ENCODE measurements around the gene LITAF.

LITAF gene

DNA sequence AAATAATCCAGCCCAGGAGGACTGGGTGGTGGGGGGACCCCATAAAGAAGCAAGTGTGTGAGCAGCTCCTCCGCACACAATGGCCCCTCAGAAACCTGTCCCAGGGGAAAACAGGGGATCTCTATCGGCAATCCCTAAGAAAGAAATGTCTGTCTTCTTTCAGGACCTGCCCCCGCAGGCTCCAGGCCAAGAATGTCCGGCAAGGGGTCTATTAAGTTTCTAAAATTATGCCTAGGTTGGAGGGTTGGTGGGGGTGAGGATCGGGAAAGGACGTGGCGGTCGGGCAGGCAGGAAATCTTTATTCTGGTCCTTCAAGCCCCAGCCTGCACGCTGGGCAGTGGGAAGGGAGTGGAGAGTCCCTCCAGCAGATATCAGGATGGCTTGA lies 23.4 kb upstream of the LITAF start:
- Histone ChIP-seq H3K4me1 (ENCODE audit: insufficient read depth, low read length) (no peaks in the 10 kb centered on the region), H3K27ac (ENCODE audit: low read length) (no peak overlapping the region), H3K9me3 (ENCODE audit: insufficient read depth, low read length, severe bottlenecking) (no peaks in the 10 kb centered on the region), H3K27me3 (ENCODE audit: insufficient read depth, low read length, poor library complexity) (no peaks in the 10 kb centered on the region), H3K79me2 (ENCODE audit: insufficient read depth, low read length) (no peaks in the 10 kb centered on the region), H2AFZ (ENCODE audit: low read depth, low read length) (no peak overlapping the region), H4K20me1 (ENCODE audit: insufficient read depth, low read length) (no peaks in the 10 kb centered on the region), H3K36me3 (ENCODE audit: insufficient read depth, low read length) (no peaks in the 10 kb centered on the region), H3K4me3 (ENCODE audit: low read depth in 1 of 2, low read length in 2 of 2) (no peak overlapping the region), H3K9ac (ENCODE audit: low read depth, low read length) (no peak overlapping the region), H3K4me2 (ENCODE audit: insufficient read depth, low read length) (no peak overlapping the region)
- DNase-seq (no peak), ATAC-seq (ENCODE audit: insufficient read depth, low read depth) (no peak)
- TF ChIP-seq, protein P1, sequence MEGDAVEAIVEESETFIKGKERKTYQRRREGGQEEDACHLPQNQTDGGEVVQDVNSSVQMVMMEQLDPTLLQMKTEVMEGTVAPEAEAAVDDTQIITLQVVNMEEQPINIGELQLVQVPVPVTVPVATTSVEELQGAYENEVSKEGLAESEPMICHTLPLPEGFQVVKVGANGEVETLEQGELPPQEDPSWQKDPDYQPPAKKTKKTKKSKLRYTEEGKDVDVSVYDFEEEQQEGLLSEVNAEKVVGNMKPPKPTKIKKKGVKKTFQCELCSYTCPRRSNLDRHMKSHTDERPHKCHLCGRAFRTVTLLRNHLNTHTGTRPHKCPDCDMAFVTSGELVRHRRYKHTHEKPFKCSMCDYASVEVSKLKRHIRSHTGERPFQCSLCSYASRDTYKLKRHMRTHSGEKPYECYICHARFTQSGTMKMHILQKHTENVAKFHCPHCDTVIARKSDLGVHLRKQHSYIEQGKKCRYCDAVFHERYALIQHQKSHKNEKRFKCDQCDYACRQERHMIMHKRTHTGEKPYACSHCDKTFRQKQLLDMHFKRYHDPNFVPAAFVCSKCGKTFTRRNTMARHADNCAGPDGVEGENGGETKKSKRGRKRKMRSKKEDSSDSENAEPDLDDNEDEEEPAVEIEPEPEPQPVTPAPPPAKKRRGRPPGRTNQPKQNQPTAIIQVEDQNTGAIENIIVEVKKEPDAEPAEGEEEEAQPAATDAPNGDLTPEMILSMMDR (IDR thresholded peaks at IDR 0.05; ENCODE audit: borderline replicate concordance, extremely low read depth, low read length, poor library complexity, severe bottlenecking), result no peak
- no peak for TF ChIP-seq EZH2 (IDR thresholded peaks at IDR 0.05; ENCODE audit: borderline replicate concordance, low read depth, low read length, severe bottlenecking)

DNA sequence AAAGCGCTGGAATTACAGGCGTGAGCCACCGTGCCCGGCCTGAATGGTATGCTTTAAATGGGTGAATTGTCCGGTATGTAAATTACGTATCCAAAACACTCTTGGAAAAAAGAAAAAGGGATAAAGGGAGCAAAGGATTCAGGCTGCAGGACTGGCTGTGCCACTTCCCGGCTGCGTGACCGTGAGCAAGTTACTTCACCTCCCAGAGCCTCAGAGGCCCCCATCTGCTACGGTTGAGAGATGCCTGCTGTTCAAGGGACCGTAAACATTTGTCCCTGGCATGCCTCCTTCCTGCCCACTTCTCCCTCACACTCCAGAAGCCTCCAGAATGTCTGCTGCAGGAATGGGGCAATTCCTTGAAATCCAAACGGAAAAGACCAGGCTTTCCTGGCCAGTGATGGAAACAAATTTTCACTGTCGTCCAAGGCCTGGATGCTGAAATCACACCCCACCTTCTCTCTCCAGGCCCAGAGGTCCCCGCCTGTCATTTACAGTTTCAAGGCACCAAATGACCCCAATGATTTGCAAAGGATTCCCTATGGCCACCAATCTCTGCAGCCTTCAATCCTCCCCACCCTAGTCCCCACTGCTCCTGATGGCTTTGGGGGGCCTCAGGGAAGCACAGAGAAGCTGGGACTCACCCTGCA lies 22.9 kb upstream of the LITAF start:
- H2AFZ ChIP-seq (ENCODE audit: low read depth, low read length), result no peak overlapping the region
- no peaks in the 10 kb centered on the region for H4K20me1 ChIP-seq (ENCODE audit: insufficient read depth, low read length)
- no peaks in the 10 kb centered on the region for H3K27me3 ChIP-seq (ENCODE audit: insufficient read depth, low read length, poor library complexity)
- no peak overlapping the region for H3K4me2 ChIP-seq (ENCODE audit: insufficient read depth, low read length)
- no peaks in the 10 kb centered on the region for H3K79me2 ChIP-seq (ENCODE audit: insufficient read depth, low read length)
- H3K4me3 ChIP-seq (ENCODE audit: low read depth in 1 of 2, low read length in 2 of 2), result no peak overlapping the region
- no peaks in the 10 kb centered on the region for H3K4me1 ChIP-seq (ENCODE audit: insufficient read depth, low read length)
- no peak overlapping the region for H3K9ac ChIP-seq (ENCODE audit: low read depth, low read length)
- TF ChIP-seq EZH2 (IDR thresholded peaks at IDR 0.05; ENCODE audit: borderline replicate concordance, low read depth, low read length, severe bottlenecking), result no peak
- TF ChIP-seq, protein P1 (IDR thresholded peaks at IDR 0.05; ENCODE audit: borderline replicate concordance, extremely low read depth, low read length, poor library complexity, severe bottlenecking), result no peak
- DNase-seq (no peak), ATAC-seq (ENCODE audit: insufficient read depth, low read depth) (no peak)
- no peak overlapping the region for H3K27ac ChIP-seq (ENCODE audit: low read length)
- no peaks in the 10 kb centered on the region for H3K9me3 ChIP-seq (ENCODE audit: insufficient read depth, low read length, severe bottlenecking)
- H3K36me3 ChIP-seq (ENCODE audit: insufficient read depth, low read length), result no peaks in the 10 kb centered on the region

DNA sequence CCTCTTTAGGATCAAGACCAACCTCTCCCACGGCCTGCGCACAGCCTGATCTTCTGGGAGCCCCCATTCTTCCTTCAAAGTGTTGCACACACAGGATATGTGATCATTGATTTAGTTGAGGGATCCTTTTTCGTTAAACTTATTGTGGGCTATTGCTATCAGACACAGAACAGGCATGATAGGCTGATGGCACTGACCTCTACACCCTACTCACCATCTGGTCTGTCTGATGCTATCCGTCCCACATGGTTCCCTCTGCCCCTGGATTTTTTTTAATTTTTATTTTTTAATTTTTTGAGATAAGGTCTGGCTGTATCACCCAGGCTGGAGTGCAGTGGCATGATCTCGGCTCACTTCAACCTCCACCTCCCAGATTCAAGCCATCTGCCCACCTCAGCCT lies 19.2 kb upstream of the LITAF start:
- no peak overlapping the region for H3K27ac ChIP-seq (ENCODE audit: low read length)
- H3K27me3 ChIP-seq (ENCODE audit: insufficient read depth, low read length, poor library complexity), result no peaks in the 10 kb centered on the region
- H4K20me1 ChIP-seq (ENCODE audit: insufficient read depth, low read length), result no peaks in the 10 kb centered on the region
- no peaks in the 10 kb centered on the region for H3K79me2 ChIP-seq (ENCODE audit: insufficient read depth, low read length)
- H2AFZ ChIP-seq (ENCODE audit: low read depth, low read length), result no peak overlapping the region
- H3K4me3 ChIP-seq (ENCODE audit: low read depth in 1 of 2, low read length in 2 of 2), result no peak overlapping the region
- no peak overlapping the region for H3K9ac ChIP-seq (ENCODE audit: low read depth, low read length)
- no peaks in the 10 kb centered on the region for H3K4me1 ChIP-seq (ENCODE audit: insufficient read depth, low read length)
- no peaks in the 10 kb centered on the region for H3K36me3 ChIP-seq (ENCODE audit: insufficient read depth, low read length)
- DNase-seq (no peak), ATAC-seq (ENCODE audit: insufficient read depth, low read depth) (no peak)
- H3K4me2 ChIP-seq (ENCODE audit: insufficient read depth, low read length), result no peak overlapping the region
- TF ChIP-seq EZH2 (IDR thresholded peaks at IDR 0.05; ENCODE audit: borderline replicate concordance, low read depth, low read length, severe bottlenecking), result no peak
- TF ChIP-seq, protein P1 (IDR thresholded peaks at IDR 0.05; ENCODE audit: borderline replicate concordance, extremely low read depth, low read length, poor library complexity, severe bottlenecking), result no peak
- H3K9me3 ChIP-seq (ENCODE audit: insufficient read depth, low read length, severe bottlenecking), result no peaks in the 10 kb centered on the region

DNA sequence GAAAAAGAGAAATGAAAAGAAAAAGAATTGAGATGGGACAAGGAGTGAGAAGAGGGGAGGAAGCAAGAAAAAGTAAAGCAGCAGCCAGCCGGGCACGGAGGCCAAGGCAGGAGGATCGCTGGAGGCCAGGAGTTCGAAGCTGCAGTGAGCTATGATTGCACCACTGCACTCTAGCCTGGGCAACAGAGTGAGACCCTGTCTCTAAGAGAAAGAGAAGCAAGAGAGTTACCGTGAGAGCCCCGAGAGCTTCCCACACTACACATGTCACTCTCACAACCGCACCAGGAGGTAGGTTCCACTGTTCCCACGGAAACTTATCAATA lies 18.8 kb upstream of the LITAF start:
- Histone ChIP-seq H3K27ac (ENCODE audit: low read length) (no peak overlapping the region), H2AFZ (ENCODE audit: low read depth, low read length) (no peak overlapping the region), H3K4me3 (ENCODE audit: low read depth in 1 of 2, low read length in 2 of 2) (no peak overlapping the region), H3K9me3 (ENCODE audit: insufficient read depth, low read length, severe bottlenecking) (no peaks in the 10 kb centered on the region), H4K20me1 (ENCODE audit: insufficient read depth, low read length) (no peaks in the 10 kb centered on the region), H3K9ac (ENCODE audit: low read depth, low read length) (no peak overlapping the region), H3K4me2 (ENCODE audit: insufficient read depth, low read length) (no peak overlapping the region), H3K4me1 (ENCODE audit: insufficient read depth, low read length) (no peaks in the 10 kb centered on the region), H3K27me3 (ENCODE audit: insufficient read depth, low read length, poor library complexity) (no peaks in the 10 kb centered on the region), H3K36me3 (ENCODE audit: insufficient read depth, low read length) (no peaks in the 10 kb centered on the region), H3K79me2 (ENCODE audit: insufficient read depth, low read length) (no peaks in the 10 kb centered on the region)
- TF ChIP-seq, protein P1 (IDR thresholded peaks at IDR 0.05; ENCODE audit: borderline replicate concordance, extremely low read depth, low read length, poor library complexity, severe bottlenecking), result no peak
- TF ChIP-seq EZH2 (IDR thresholded peaks at IDR 0.05; ENCODE audit: borderline replicate concordance, low read depth, low read length, severe bottlenecking), result no peak
- DNase-seq (no peak), ATAC-seq (ENCODE audit: insufficient read depth, low read depth) (no peak)

All from DND-41 (cell line).